H1 (cell line): ENCODE data around the gene PRX. TPM values are rescaled to one million over a fixed set of nuclear protein-coding genes. Genes with fewer than 3 reads are reported as not detected.

ENCODE experiments used
- CTCF ChIA-PET: fragments of 300-600 bp; sonication (Branson Sonifier 250); formaldehyde crosslinking; loops from one replicate; lab custom pipeline; 2021; ENCODE audit not compliant: partially characterized antibody; lab: Charles Lee
- POLR2A ChIA-PET: fragments of 300-600 bp; sonication (Branson Sonifier 250); formaldehyde crosslinking; loops from one replicate; lab custom pipeline; 2021; ENCODE audit warnings: inconsistent platforms; ENCODE audit not compliant: partially characterized antibody; lab: Charles Lee
- DNase-seq, 2 experiments: peaks; one replicate each; pipeline versions ENCODE4 v3.0.0 to v3.0.0-alpha.2; 2010 to 2022; ENCODE audit warnings: low spot score in 2 of 2, low read depth in 1 of 2, mixed read lengths in 1 of 2
- FAIRE-seq: peaks from 2 replicates; lab custom pipeline; 2011; peaks lifted over from hg19 to GRCh38; lab: Jason Lieb, UNC
- H2AFZ ChIP-seq: 2 replicates; pipeline ENCODE4 v1.8.1; 2012; ENCODE audit warnings: low read length, inconsistent platforms
- H2AK5ac ChIP-seq: 2 replicates; pipeline ENCODE4 v1.6.1; 2013; ENCODE audit warnings: low read depth, low read length
- H2BK120ac ChIP-seq: replicated peaks from 2 replicates; pipeline ENCODE3; 2013; ENCODE audit warnings: low read depth, low read length, inconsistent platforms
- H2BK12ac ChIP-seq: 2 replicates; pipeline ENCODE4 v1.6.1; 2013; ENCODE audit warnings: low read depth, low read length
- H2BK15ac ChIP-seq: 2 replicates; pipeline ENCODE4 v1.6.1; 2013; ENCODE audit warnings: low read length
- H2BK20ac ChIP-seq: 2 replicates; pipeline ENCODE4 v1.6.1; 2013; ENCODE audit warnings: low read length
- H2BK5ac ChIP-seq: 2 replicates; pipeline ENCODE4 v1.6.1; 2013; ENCODE audit warnings: low read depth, low read length
- H3K14ac ChIP-seq: 2 replicates; pipeline ENCODE4 v1.6.1; 2013; ENCODE audit warnings: inconsistent platforms; ENCODE audit not compliant: insufficient read length
- H3K18ac ChIP-seq: 2 replicates; pipeline ENCODE4 v1.6.1; 2013; ENCODE audit warnings: low read length; ENCODE audit errors: extremely low read depth
- H3K23ac ChIP-seq: 2 replicates; pipeline ENCODE4 v1.6.1; 2013; ENCODE audit warnings: inconsistent platforms; ENCODE audit not compliant: insufficient read length
- H3K23me2 ChIP-seq: 2 replicates; pipeline ENCODE4 v1.6.1; 2013; ENCODE audit warnings: low read depth, low read length
- H3K27ac ChIP-seq: 2 replicates; pipeline ENCODE4 v1.6.1; 2011; ENCODE audit warnings: low read depth, low read length, inconsistent platforms
- H3K27me3 ChIP-seq, 4 experiments: replicated peaks in 1 of 4; 1 replicate in 1 of 4; 2 replicates in 3 of 4; pipeline versions ENCODE4 v1.6.1 to v1.8.1; 2011 to 2013; ENCODE audit warnings: low read length in 3 of 4, mild to moderate bottlenecking in 3 of 4, inconsistent platforms in 2 of 4, mixed read lengths in 2 of 4, moderate library complexity in 1 of 4; ENCODE audit not compliant: control insufficient read depth in 3 of 4, insufficient read depth in 3 of 4; ENCODE audit errors: extremely low read depth in 1 of 4
- H3K36me3 ChIP-seq, 4 experiments: 2 replicates each; pipeline versions ENCODE4 v1.6.1 to v1.8.1; 2011 to 2013; ENCODE audit warnings: mild to moderate bottlenecking in 4 of 4, low read length in 3 of 4, moderate library complexity in 2 of 4, control low read depth in 1 of 4, inconsistent platforms in 1 of 4; ENCODE audit not compliant: insufficient read depth in 4 of 4, control insufficient read depth in 2 of 4
- H3K4ac ChIP-seq: replicated peaks from 2 replicates; pipeline ENCODE3; 2013; ENCODE audit warnings: low read length, low read depth, mixed read lengths, inconsistent platforms; ENCODE audit not compliant: insufficient read length
- H3K4me1 ChIP-seq, 4 experiments: replicated peaks in 1 of 4; 1 replicate in 1 of 4; 2 replicates in 3 of 4; pipeline versions ENCODE4 v1.6.1 to v1.8.1; 2011 to 2013; ENCODE audit warnings: low read length in 3 of 4, inconsistent platforms in 2 of 4, mixed read lengths in 1 of 4; ENCODE audit not compliant: insufficient read depth in 4 of 4, control insufficient read depth in 3 of 4
- H3K4me2 ChIP-seq, 2 experiments: 2 replicates each; pipeline versions ENCODE4 v1.6.1 to v1.8.1; 2011 to 2013; ENCODE audit warnings: low read depth in 2 of 2, low read length in 2 of 2, control low read depth in 1 of 2, inconsistent platforms in 1 of 2, mild to moderate bottlenecking in 1 of 2; ENCODE audit not compliant: insufficient read depth in 1 of 2
- H3K4me3 ChIP-seq, 4 experiments: fragments of 200-600, 300-600 bp in 1 of 4; sonication (generic), shearing (Covaris generic), sonication (Bioruptor Twin) in 1 of 4; 2 replicates each; pipeline versions ENCODE4 v1.5.1 to v1.8.1; 2011 to 2016; ENCODE audit warnings: low read length in 4 of 4, low read depth in 3 of 4, control low read depth in 2 of 4, inconsistent platforms in 2 of 4, mild to moderate bottlenecking in 2 of 4, mixed read lengths in 1 of 4, moderate library complexity in 1 of 4; ENCODE audit not compliant: insufficient read depth in 2 of 4; ENCODE audit errors: extremely low read depth in 1 of 4
- H3K56ac ChIP-seq: replicated peaks from 2 replicates; pipeline ENCODE3; 2013; ENCODE audit warnings: low read depth, mild to moderate bottlenecking, mixed read lengths, low read length, inconsistent platforms; ENCODE audit not compliant: insufficient read length
- H3K79me1 ChIP-seq: 2 replicates; pipeline ENCODE4 v1.6.1; 2013; ENCODE audit warnings: low read depth, low read length, control low read depth
- H3K79me2 ChIP-seq, 2 experiments: 2 replicates each; pipeline versions ENCODE4 v1.6.1 to v1.8.1; 2012 to 2013; ENCODE audit warnings: low read length in 2 of 2, mild to moderate bottlenecking in 2 of 2, inconsistent platforms in 1 of 2; ENCODE audit not compliant: insufficient read depth in 2 of 2, control insufficient read depth in 1 of 2
- H3K9ac ChIP-seq, 4 experiments: replicated peaks in 1 of 4; 1 replicate in 1 of 4; 2 replicates in 3 of 4; pipeline versions ENCODE4 v1.6.1 to v1.8.1; 2011 to 2013; ENCODE audit warnings: low read depth in 3 of 4, low read length in 3 of 4, control low read depth in 2 of 4, mild to moderate bottlenecking in 2 of 4, moderate library complexity in 2 of 4, inconsistent platforms in 1 of 4; ENCODE audit errors: extremely low read depth in 1 of 4
- H3K9me3 ChIP-seq, 2 experiments: 2 replicates each; pipeline versions ENCODE4 v1.6.1 to v1.8.1; 2012 to 2013; ENCODE audit warnings: mild to moderate bottlenecking in 2 of 2, moderate library complexity in 2 of 2, control low read depth in 1 of 2, inconsistent platforms in 1 of 2, low read depth in 1 of 2, low read length in 1 of 2, mixed read lengths in 1 of 2; ENCODE audit not compliant: insufficient read depth in 2 of 2
- H4K20me1 ChIP-seq, 2 experiments: replicated peaks in 1 of 2; 2 replicates each; pipeline versions ENCODE3 to v1.8.1; 2011 to 2013; ENCODE audit warnings: inconsistent platforms in 2 of 2, low read length in 2 of 2, mild to moderate bottlenecking in 1 of 2; ENCODE audit not compliant: insufficient read depth in 2 of 2, control insufficient read depth in 1 of 2
- H4K5ac ChIP-seq: 2 replicates; pipeline ENCODE4 v1.6.1; 2013; ENCODE audit warnings: low read length, low read depth, mixed read lengths, inconsistent platforms; ENCODE audit not compliant: insufficient read length
- H4K8ac ChIP-seq: 2 replicates; pipeline ENCODE4 v1.8.0; 2013; ENCODE audit warnings: mild to moderate bottlenecking, moderate library complexity, low read length, inconsistent platforms; ENCODE audit not compliant: insufficient read depth; ENCODE audit errors: extremely low read depth
- H4K91ac ChIP-seq: replicated peaks from 2 replicates; pipeline ENCODE3; 2013; ENCODE audit warnings: low read length, mixed read lengths, inconsistent platforms; ENCODE audit not compliant: insufficient read length
- CHD2 ChIP-seq: IDR thresholded peaks from 2 replicates; pipeline ENCODE4 v1.6.1; 2012; ENCODE audit warnings: low read length, improper control_type of control experiment
- PHF8 ChIP-seq: fragments of 200-600 bp; sonication (generic); conservative IDR thresholded peaks from 2 replicates; pipeline ENCODE4 v1.7.1; 2012; ENCODE audit warnings: low read depth, mild to moderate bottlenecking, inconsistent platforms, low read length, moderate library complexity
- RAD21 ChIP-seq, 2 experiments: IDR thresholded peaks in 1 of 2; conservative IDR thresholded peaks in 1 of 2; 2 replicates each; pipeline ENCODE4 v1.6.1; 2011; ENCODE audit warnings: low read depth in 2 of 2, low read length in 2 of 2, improper control_type of control experiment in 1 of 2, inconsistent platforms in 1 of 2, mild to moderate bottlenecking in 1 of 2, moderate library complexity in 1 of 2
- TEAD4 ChIP-seq: IDR thresholded peaks from 2 replicates; pipeline ENCODE4 v1.6.1; 2012; ENCODE audit warnings: low read depth, low read length, inconsistent platforms, mixed read lengths
- USF2 ChIP-seq: IDR thresholded peaks from 2 replicates; pipeline ENCODE4 v1.6.1; 2011; ENCODE audit warnings: low read length, improper control_type of control experiment
- YY1 ChIP-seq: IDR thresholded peaks from 2 replicates; pipeline ENCODE4 v1.6.1; 2011; ENCODE audit warnings: low read depth, mild to moderate bottlenecking, low read length
- WGBS, 2 experiments: shearing (Covaris generic) in 1 of 2; methylation state at CpG; one replicate each; pipeline versions ENCODE4 v1.1.6 to v1.1.7; 2013 to 2015; ENCODE audit warnings: low lambda C conversion rate in 2 of 2, mixed read lengths in 2 of 2, inconsistent platforms in 1 of 2, low coverage in 1 of 2, missing lambda C conversion rate in 1 of 2; ENCODE audit not compliant: insufficient replicate concordance in 2 of 2, insufficient coverage in 1 of 2, insufficient read length in 1 of 2; ENCODE audit errors: extremely low coverage in 1 of 2, missing lambda C conversion rate in 1 of 2; 5-methylcytosine and 5-hydroxymethylcytosine counted together
- polyA plus RNA-seq, 7 experiments: library from polyadenylated mRNA; depleted of rRNA in 3 of 7; stranded (reverse) in 5 of 7; unstranded in 2 of 7; fragments of >200 nt in 5 of 7; fragments of 200-250 nt in 2 of 7; gene quantifications; 1 replicate in 5 of 7; 2 replicates in 1 of 7; 4 replicates in 1 of 7; pipeline versions ENCODE4 v1.2.1 to v1.2.3, GENCODE V29; 2011 to 2013; ENCODE audit warnings: missing spikeins in 2 of 7, mixed read lengths in 2 of 7
- total RNA-seq: library from RNA; stranded (reverse); fragmentation: NEBNext Ultra II Directional; extraction: Animal tissue kit (Norgen Biotek cat#: 25700); gene quantifications from 2 replicates; pipeline ENCODE4 v1.2.1, GENCODE V29; 2021

Gene PRX
- total and polyA plus RNA-seq, 2 of the 8 experiments (the other 6 are each of a cell fraction or from before 2014, with no cell fraction given): 2.8 to 5.8 TPM

- peak overlapping the region; percentile 21; the same call in 1 of the 2 replicates for H2BK5ac ChIP-seq
- CTCF ChIA-PET: interaction anchor here (0.6 to 5.1 kb wide), 5 partner anchors 12 to 755 kb away, joined by 3 to 41 read pairs (median 5); no protein-coding TSS in a partner anchor
- peaks cover 5 to 13% (median 8%) of the 10 kb centered on the region in 4 experiments; a peak in 6 of 7 replicates for H3K4me1 ChIP-seq
- 87% methylated on average over 22 of the region's 22 CpGs; no CpG with 5 or more reads in 1 of the 2 experiments for WGBS, 2 experiments
- POLR2A ChIA-PET: interaction anchor here (0.9 to 6.4 kb wide), 6 partner anchors 10 to 52 kb away, joined by 3 to 27 read pairs (median 10); partner anchors contain the start of genes SERTAD1 and SERTAD3
- H3K27ac ChIP-seq: 0 out of 2 replicates have a peak overlapping the region, but pooled peaks have one; percentile 19
- no peak overlapping the region for H3K4ac ChIP-seq
- no peaks in the 10 kb centered on the region for H4K20me1 ChIP-seq
- no peak overlapping the region; the same call in 1 of the 2 replicates for H3K18ac ChIP-seq
- H2BK20ac ChIP-seq: 0 out of 2 replicates have a peak overlapping the region, but pooled peaks have one; percentile 80
- no peak for DNase-seq
- no peaks in the 10 kb centered on the region for H3K9me3 ChIP-seq
- no peak overlapping the region for H3K23ac ChIP-seq
- H3K4me3 ChIP-seq: no peak overlapping the region
- peaks cover 7% of the 10 kb centered on the region; the same call in 1 of the 2 replicates for H3K23me2 ChIP-seq
- TF ChIP-seq USF2: no peak
- TF ChIP-seq RAD21 (IDR thresholded peaks at IDR 0.05 in 1 of 2, conservative IDR thresholded peaks at IDR 0.05 in 1 of 2; ENCODE audit: low read depth in 2 of 2, low read length in 2 of 2): no peak
- no peak for TF ChIP-seq PHF8
- TF ChIP-seq TEAD4: no peak
- no peak for TF ChIP-seq YY1
- TF ChIP-seq CHD2: no peak
- no peak overlapping the region for H3K56ac ChIP-seq
- H2AFZ ChIP-seq: no peak overlapping the region
- no peak overlapping the region for H4K5ac ChIP-seq
- H3K9ac ChIP-seq: no peak overlapping the region
- no peak for FAIRE-seq
- no peak overlapping the region for H2BK120ac ChIP-seq
- no peak overlapping the region for H2AK5ac ChIP-seq
- no peak overlapping the region for H4K91ac ChIP-seq
- H3K79me1 ChIP-seq: no peaks in the 10 kb centered on the region
- no peak overlapping the region for H3K4me2 ChIP-seq
- peak overlapping the region; percentile 92; the same call in 1 of the 2 replicates for H2BK15ac ChIP-seq
- H3K36me3 ChIP-seq: no peaks in the 10 kb centered on the region
- no peaks in the 10 kb centered on the region for H3K79me2 ChIP-seq
- H3K27me3 ChIP-seq: no peaks in the 10 kb centered on the region
- no peak overlapping the region for H2BK12ac ChIP-seq
- no peak overlapping the region; the same call in 1 of the 2 replicates for H4K8ac ChIP-seq
- no peak overlapping the region for H3K14ac ChIP-seq
Observed at GRCh38 chr19:40407714-40408597, 5.2 kb downstream of the PRX start.
